Smooth muscle cell (in vitro differentiated cells): ENCODE data around the gene ADGRD2. TPM values are rescaled to one million over a fixed set of nuclear protein-coding genes. Genes with fewer than 3 reads are reported as not detected.

Source experiments
- DNase-seq: peaks from one replicate; lab custom pipeline; 2025; ENCODE audit not compliant: unreplicated experiment; lab: John Stamatoyannopoulos, UW
- H2AFZ ChIP-seq: fragments of 200-600 bp; sonication (generic); 2 replicates; pipeline ENCODE4 v1.6.0; 2016; ENCODE audit warnings: antibody characterized with exemption, low read depth, mild to moderate bottlenecking
- H3F3A ChIP-seq: fragments of 200-600 bp; sonication (generic); 2 replicates; pipeline ENCODE4 v1.6.0; 2017; ENCODE audit warnings: antibody characterized with exemption, low read depth
- H3K27ac ChIP-seq: fragments of 200-600 bp; sonication (generic); 2 replicates; pipeline ENCODE4 v1.5.1; 2016; ENCODE audit warnings: low read depth, mild to moderate bottlenecking
- H3K27me3 ChIP-seq: fragments of 200-600 bp; sonication (generic); 2 replicates; pipeline ENCODE4 v1.6.1; 2016; ENCODE audit warnings: low read depth, mild to moderate bottlenecking
- H3K36me3 ChIP-seq: fragments of 200-600 bp; sonication (generic); 2 replicates; pipeline ENCODE4 v1.5.1; 2016; ENCODE audit warnings: low read depth
- H3K4me1 ChIP-seq: fragments of 200-600 bp; sonication (generic); 2 replicates; pipeline ENCODE4 v1.5.1; 2016; ENCODE audit warnings: low read depth
- H3K4me2 ChIP-seq: fragments of 200-600 bp; sonication (generic); 2 replicates; pipeline ENCODE4 v1.6.0; 2016; ENCODE audit warnings: mild to moderate bottlenecking
- H3K4me3 ChIP-seq: fragments of 200-600 bp; sonication (generic); 2 replicates; pipeline ENCODE4 v1.5.1; 2016; ENCODE audit warnings: mild to moderate bottlenecking
- H3K79me2 ChIP-seq: fragments of 200-600 bp; sonication (generic); 2 replicates; pipeline ENCODE4 v1.6.0; 2016; ENCODE audit warnings: low read depth, mild to moderate bottlenecking
- H3K9ac ChIP-seq: fragments of 200-600 bp; sonication (generic); 2 replicates; pipeline ENCODE4 v1.6.0; 2016; ENCODE audit warnings: low read depth
- H3K9me3 ChIP-seq: fragments of 200-600 bp; sonication (generic); replicated peaks from 2 replicates; pipeline ENCODE4 v1.5.1; 2016; ENCODE audit warnings: low read depth
- H4K20me1 ChIP-seq: fragments of 200-600 bp; sonication (generic); 2 replicates; pipeline ENCODE4 v1.6.0; 2016; ENCODE audit warnings: low read depth
- WGBS: methylation state at CpG from one replicate; pipeline ENCODE4 v1.1.7; 2016; ENCODE audit warnings: low lambda C conversion rate; 5-methylcytosine and 5-hydroxymethylcytosine counted together
- polyA plus RNA-seq: library from polyadenylated mRNA; unstranded; fragments of >200 nt; fragmentation: Nextera tagmentation; extraction: Ambion mirVana; gene quantifications from 2 replicates; pipeline ENCODE4 v1.2.1, GENCODE V29; 2016
- total RNA-seq: library from RNA; depleted of rRNA; stranded (reverse); fragments of >200 nt; gene quantifications from 2 replicates; pipeline ENCODE4 v1.2.3, GENCODE V29; 2014
- TF ChIP-seq, protein P1 (sequence below): fragments of 200-600 bp; sonication (generic); IDR thresholded peaks from 2 replicates; pipeline ENCODE4 v1.5.1; 2017; ENCODE audit warnings: borderline replicate concordance, mild to moderate bottlenecking, antibody characterized with exemption; ENCODE audit not compliant: insufficient read depth, poor library complexity, severe bottlenecking

The ADGRD2 gene
- total and polyA plus RNA-seq, 2 experiments from 2014 or later: not detected

DNA sequence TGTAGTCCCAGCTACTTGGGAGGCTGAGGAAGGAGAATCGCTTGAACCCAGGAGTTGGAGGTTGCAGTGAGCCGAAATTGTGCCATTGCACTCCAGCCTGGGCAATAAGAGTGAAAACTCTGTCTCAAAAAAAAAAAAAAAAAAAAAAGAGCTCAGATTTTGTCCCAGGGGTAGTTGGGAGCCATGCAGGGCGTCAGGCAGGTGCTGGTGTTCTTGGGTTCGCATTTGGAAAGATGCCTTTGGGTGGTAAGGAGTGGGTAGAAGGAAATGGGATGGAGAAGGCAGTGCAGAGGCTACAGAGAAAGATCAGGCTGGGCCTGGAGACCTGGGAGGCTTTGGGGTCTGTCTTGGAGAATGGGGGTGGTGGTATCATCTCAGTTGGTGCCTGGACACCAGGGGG lies 23.9 kb downstream of the ADGRD2 start:
- 83% methylated on average over 4 of the region's 4 CpGs for WGBS
- peaks cover 12% of the 10 kb centered on the region for H3K4me1 ChIP-seq
- peaks cover 6% of the 10 kb centered on the region for H3K27me3 ChIP-seq
- no peaks in the 10 kb centered on the region for H3K79me2 ChIP-seq
- no peaks in the 10 kb centered on the region for H3F3A ChIP-seq
- no peaks in the 10 kb centered on the region for H4K20me1 ChIP-seq
- H3K4me2 ChIP-seq: no peak overlapping the region
- no peak for DNase-seq
- no peak overlapping the region for H2AFZ ChIP-seq
- no peaks in the 10 kb centered on the region for H3K9me3 ChIP-seq
- TF ChIP-seq, protein P1, sequence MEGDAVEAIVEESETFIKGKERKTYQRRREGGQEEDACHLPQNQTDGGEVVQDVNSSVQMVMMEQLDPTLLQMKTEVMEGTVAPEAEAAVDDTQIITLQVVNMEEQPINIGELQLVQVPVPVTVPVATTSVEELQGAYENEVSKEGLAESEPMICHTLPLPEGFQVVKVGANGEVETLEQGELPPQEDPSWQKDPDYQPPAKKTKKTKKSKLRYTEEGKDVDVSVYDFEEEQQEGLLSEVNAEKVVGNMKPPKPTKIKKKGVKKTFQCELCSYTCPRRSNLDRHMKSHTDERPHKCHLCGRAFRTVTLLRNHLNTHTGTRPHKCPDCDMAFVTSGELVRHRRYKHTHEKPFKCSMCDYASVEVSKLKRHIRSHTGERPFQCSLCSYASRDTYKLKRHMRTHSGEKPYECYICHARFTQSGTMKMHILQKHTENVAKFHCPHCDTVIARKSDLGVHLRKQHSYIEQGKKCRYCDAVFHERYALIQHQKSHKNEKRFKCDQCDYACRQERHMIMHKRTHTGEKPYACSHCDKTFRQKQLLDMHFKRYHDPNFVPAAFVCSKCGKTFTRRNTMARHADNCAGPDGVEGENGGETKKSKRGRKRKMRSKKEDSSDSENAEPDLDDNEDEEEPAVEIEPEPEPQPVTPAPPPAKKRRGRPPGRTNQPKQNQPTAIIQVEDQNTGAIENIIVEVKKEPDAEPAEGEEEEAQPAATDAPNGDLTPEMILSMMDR: no peak
- H3K36me3 ChIP-seq: no peaks in the 10 kb centered on the region
- H3K27ac ChIP-seq: no peak overlapping the region
- no peak overlapping the region for H3K4me3 ChIP-seq
- no peak overlapping the region for H3K9ac ChIP-seq

DNA sequence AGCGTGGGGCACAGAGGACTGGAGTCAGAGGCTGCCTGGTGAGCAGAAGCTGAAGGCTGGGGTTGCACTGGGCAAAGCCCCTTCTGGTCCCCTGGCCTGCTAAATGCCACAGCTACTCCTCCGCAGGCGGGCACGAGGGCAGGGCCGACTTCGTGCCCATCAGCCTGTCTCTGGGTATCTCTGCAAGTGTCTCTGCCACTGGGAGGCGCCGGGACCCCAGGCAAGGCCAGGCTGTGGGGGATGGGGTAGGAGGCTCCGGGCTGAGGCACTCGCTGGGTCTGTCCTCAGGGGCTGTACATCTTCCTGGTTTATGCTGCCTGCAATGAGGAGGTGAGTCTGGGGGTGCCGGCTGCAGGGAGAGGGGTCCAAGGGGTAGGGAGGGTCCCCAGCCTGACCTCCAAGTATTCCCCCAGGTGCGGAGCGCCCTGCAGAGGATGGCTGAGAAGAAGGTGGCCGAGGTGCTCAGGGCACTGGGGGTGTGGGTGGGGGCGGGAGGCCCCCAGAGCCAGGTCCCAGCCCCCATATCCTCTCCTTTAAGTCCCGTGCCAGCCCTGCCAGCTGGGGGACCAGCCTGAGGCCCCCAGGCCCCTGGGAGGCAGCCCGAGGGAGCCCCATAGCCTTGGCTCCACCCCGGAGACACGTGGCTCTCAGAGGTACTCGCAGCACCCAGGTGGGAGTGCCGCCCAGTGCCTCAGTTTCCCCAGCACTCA lies 25.1 kb downstream of the ADGRD2 start:
- 78% methylated on average over 19 of the region's 21 CpGs for WGBS
- Histone ChIP-seq H3K4me2 (no peak overlapping the region), H3K4me3 (no peak overlapping the region), H4K20me1 (no peaks in the 10 kb centered on the region), H2AFZ (no peak overlapping the region), H3K9me3 (no peaks in the 10 kb centered on the region), H3K79me2 (no peaks in the 10 kb centered on the region), H3K9ac (no peak overlapping the region), H3F3A (no peaks in the 10 kb centered on the region), H3K27me3 (peaks cover 6% of the 10 kb centered on the region), H3K27ac (no peak overlapping the region), H3K36me3 (no peaks in the 10 kb centered on the region), H3K4me1 (peaks cover 12% of the 10 kb centered on the region)
- TF ChIP-seq, protein P1: no peak
- DNase-seq: no peak

DNA sequence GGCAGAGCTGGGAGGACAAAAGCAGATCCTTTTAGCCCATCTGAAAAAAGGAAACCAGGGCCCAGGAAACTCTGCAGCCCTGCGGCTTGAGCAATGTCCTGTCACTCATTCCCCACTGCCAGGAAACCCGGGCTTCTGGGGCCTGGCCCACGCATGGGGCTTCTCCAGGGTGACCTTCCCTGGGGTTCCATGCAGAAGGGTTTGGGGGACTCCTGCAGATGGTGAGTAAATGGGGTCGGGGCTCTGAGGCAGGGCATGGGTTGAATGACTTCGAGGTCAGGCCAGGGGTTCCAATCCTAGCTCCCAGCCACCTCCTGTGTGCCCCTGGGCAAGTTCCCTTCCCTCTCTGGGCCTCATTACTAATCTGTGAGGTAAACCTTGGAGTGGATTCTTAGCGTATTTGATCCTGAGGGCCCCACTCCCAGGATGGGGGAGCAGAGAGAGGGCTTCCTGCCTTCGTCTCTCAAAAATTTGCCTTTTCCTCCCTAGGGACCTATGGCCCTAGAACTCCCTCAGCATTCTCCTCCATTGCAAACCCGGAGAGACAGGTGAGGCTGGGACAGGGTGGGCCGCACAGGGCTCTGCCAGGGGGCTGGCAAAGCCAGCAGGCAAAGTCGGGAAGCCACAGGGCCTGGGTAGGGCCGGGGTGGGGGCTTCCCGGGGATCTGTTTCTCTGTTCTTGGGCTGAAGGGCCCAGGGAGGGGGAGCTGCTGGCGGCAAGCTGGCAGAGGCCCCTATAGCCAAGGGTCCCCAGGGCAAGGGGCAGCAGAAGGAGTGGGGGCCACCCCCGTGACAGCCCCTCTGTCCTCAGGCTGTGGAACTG lies 25.8 kb downstream of the ADGRD2 start:
- H3K4me2 ChIP-seq: no peak overlapping the region
- H2AFZ ChIP-seq: no peak overlapping the region
- no peak overlapping the region for H3K27ac ChIP-seq
- peaks cover 12% of the 10 kb centered on the region for H3K4me1 ChIP-seq
- H3K9ac ChIP-seq: no peak overlapping the region
- H3K9me3 ChIP-seq: no peaks in the 10 kb centered on the region
- DNase-seq: no peak
- H3K27me3 ChIP-seq: peaks cover 6% of the 10 kb centered on the region
- H3K36me3 ChIP-seq: no peaks in the 10 kb centered on the region
- TF ChIP-seq, protein P1: no peak
- H3K79me2 ChIP-seq: no peaks in the 10 kb centered on the region
- H3F3A ChIP-seq: no peaks in the 10 kb centered on the region
- no peaks in the 10 kb centered on the region for H4K20me1 ChIP-seq
- WGBS: 87% methylated on average over 13 of the region's 14 CpGs
- H3K4me3 ChIP-seq: no peak overlapping the region
